Measurements from ENCODE around the gene LRP1. TPM values are rescaled to one million over a fixed set of nuclear protein-coding genes. Genes with fewer than 3 reads are reported as not detected.

LRP1 gene
- total and polyA plus RNA-seq, 4 donors, result 87.5 to 375 (median 139) TPM

DNA sequence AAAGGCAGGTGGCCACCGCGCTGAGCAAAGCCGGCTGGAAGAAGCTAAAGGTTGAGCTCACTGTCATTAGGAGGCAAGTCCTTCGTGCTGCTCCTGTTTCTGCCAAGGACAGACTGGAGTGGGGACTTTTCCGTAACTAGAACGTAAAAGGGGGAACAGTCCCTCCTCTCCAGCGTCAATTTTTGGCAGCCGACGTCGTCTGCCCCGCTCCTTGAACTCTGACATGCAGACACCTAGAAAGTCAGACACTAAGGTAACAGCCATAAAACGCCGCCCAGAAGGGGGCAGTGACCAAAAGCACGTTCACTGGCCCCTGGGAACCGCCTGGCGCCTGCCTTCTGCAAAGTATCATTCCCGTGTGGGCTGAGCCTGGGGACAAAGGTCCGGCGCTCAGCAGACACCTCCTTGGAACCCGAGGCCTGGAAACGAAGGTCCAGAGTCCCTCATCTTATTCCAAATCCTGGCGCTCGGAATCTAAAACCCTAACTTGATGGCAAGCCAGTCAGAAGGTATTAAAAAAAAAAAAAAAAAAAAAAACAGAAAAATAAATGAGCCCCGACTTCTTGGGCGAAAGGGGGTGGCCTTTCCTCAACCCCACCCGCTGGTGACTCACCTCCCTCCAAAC lies 1.1 kb upstream of the LRP1 start (continued):
- TF ChIP-seq, protein P1, sequence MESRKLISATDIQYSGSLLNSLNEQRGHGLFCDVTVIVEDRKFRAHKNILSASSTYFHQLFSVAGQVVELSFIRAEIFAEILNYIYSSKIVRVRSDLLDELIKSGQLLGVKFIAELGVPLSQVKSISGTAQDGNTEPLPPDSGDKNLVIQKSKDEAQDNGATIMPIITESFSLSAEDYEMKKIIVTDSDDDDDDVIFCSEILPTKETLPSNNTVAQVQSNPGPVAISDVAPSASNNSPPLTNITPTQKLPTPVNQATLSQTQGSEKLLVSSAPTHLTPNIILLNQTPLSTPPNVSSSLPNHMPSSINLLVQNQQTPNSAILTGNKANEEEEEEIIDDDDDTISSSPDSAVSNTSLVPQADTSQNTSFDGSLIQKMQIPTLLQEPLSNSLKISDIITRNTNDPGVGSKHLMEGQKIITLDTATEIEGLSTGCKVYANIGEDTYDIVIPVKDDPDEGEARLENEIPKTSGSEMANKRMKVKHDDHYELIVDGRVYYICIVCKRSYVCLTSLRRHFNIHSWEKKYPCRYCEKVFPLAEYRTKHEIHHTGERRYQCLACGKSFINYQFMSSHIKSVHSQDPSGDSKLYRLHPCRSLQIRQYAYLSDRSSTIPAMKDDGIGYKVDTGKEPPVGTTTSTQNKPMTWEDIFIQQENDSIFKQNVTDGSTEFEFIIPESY (IDR thresholded peaks at IDR 0.05), result no peak
- peak; percentile 4 to 41 for TF ChIP-seq EGR1 (IDR thresholded peaks at IDR 0.05; ENCODE audit: low read depth in 2 of 2)
- peak; percentile 78 for TF ChIP-seq YY1 (IDR thresholded peaks at IDR 0.05)
- peak; percentile 89 to 90 for TF ChIP-seq HNF4A (conservative IDR thresholded peaks at IDR 0.05)

- TF ChIP-seq RXRA (IDR thresholded peaks at IDR 0.05) (no peak), HNF4A (conservative IDR thresholded peaks at IDR 0.05) (no peak), MAX (IDR thresholded peaks at IDR 0.05) (no peak), HNF4G (IDR thresholded peaks at IDR 0.05) (no peak), GABPA (IDR thresholded peaks at IDR 0.05 in 1 of 2, conservative IDR thresholded peaks at IDR 0.05 in 1 of 2) (no peak), JUND (IDR thresholded peaks at IDR 0.05) (no peak)
- TF ChIP-seq, protein P2, sequence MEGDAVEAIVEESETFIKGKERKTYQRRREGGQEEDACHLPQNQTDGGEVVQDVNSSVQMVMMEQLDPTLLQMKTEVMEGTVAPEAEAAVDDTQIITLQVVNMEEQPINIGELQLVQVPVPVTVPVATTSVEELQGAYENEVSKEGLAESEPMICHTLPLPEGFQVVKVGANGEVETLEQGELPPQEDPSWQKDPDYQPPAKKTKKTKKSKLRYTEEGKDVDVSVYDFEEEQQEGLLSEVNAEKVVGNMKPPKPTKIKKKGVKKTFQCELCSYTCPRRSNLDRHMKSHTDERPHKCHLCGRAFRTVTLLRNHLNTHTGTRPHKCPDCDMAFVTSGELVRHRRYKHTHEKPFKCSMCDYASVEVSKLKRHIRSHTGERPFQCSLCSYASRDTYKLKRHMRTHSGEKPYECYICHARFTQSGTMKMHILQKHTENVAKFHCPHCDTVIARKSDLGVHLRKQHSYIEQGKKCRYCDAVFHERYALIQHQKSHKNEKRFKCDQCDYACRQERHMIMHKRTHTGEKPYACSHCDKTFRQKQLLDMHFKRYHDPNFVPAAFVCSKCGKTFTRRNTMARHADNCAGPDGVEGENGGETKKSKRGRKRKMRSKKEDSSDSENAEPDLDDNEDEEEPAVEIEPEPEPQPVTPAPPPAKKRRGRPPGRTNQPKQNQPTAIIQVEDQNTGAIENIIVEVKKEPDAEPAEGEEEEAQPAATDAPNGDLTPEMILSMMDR (IDR thresholded peaks at IDR 0.05; ENCODE audit: low read depth, low read length, missing input control), result no peak
- Histone ChIP-seq H3K27ac (ENCODE audit: low read depth in 1 of 2, low read length in 2 of 2) (peak overlapping the region; percentile 74 to 79), H3K9me3 (ENCODE audit: control insufficient read depth in 4 of 4, low read length in 3 of 4) (no peaks in the 10 kb centered on the region), H3K9ac (ENCODE audit: low read depth in 1 of 2, low read length in 2 of 2) (peak overlapping the region in 1 of 2 donors; percentile 76), H3K27me3 (ENCODE audit: control insufficient read depth in 4 of 4, insufficient read depth in 4 of 4, low read length in 3 of 4) (no peaks in the 10 kb centered on the region), H3K4me3 (ENCODE audit: low read depth in 1 of 3, low read length in 3 of 3) (peak overlapping the region; percentile 72 to 90 (median 78)), H3K4me1 (ENCODE audit: control insufficient read depth in 4 of 4, insufficient read depth in 4 of 4, low read length in 3 of 4) (peaks cover 17 to 49% (median 42%) of the 10 kb centered on the region in 4 donors), H3K36me3 (ENCODE audit: control insufficient read depth in 4 of 4, insufficient read depth in 3 of 4, low read depth in 1 of 4, low read length in 3 of 4) (peaks cover 0 to 2% (median 0%) of the 10 kb centered on the region in 4 donors)
- WGBS, result 1% methylated on average over 35 of the region's 35 CpGs
- no peak for DNase-seq (ENCODE audit: low spot score)
These were observed 400 bp downstream of the LRP1 start for GRCh38 chr12:57128519-57129247.

DNA sequence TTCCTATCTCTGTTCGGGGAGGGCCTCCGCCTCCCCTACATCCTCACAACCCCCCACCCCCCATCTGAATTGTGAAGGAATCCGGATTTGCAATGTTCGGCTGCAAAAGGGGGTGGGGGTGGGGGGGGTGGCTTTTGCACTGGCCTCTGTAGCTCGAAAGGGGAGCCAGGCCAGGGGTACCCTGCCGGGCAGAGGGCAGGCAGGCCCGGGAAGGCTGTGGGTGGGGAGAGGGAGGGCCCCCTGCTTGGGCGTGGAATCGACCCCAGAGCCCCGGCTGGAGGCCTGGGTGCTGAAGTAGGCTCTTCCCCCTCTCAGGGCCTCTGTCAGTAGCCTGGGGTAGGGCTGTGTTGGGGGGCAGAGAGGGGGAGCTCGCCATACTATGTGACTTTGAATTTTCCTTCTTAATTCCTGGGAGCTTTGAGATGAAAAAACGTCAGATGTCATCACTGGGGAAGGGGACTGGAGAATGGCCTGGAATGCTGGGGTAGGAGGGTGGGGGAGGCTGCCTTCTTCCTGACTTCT lies 1.1 kb downstream of the LRP1 start:
- Histone ChIP-seq H3K27me3 (ENCODE audit: control insufficient read depth in 4 of 4, insufficient read depth in 4 of 4, low read length in 3 of 4) (no peaks in the 10 kb centered on the region), H3K36me3 (ENCODE audit: control insufficient read depth in 4 of 4, insufficient read depth in 3 of 4, low read depth in 1 of 4, low read length in 3 of 4) (peaks cover 0 to 2% (median 0%) of the 10 kb centered on the region in 4 donors), H3K9me3 (ENCODE audit: control insufficient read depth in 4 of 4, low read length in 3 of 4) (no peaks in the 10 kb centered on the region), H3K4me3 (ENCODE audit: low read depth in 1 of 3, low read length in 3 of 3) (peak overlapping the region; percentile 28 to 78 (median 72)), H3K4me1 (ENCODE audit: control insufficient read depth in 4 of 4, insufficient read depth in 4 of 4, low read length in 3 of 4) (peaks cover 21 to 56% (median 48%) of the 10 kb centered on the region in 4 donors), H3K9ac (ENCODE audit: low read depth in 1 of 2, low read length in 2 of 2) (peak overlapping the region; percentile 30 to 82), H3K27ac (ENCODE audit: low read depth in 1 of 2, low read length in 2 of 2) (peak overlapping the region; percentile 74 to 79)
- TF ChIP-seq FOXA2 (IDR thresholded peaks at IDR 0.05) (no peak), SP1 (IDR thresholded peaks at IDR 0.05) (no peak), RAD21 (IDR thresholded peaks at IDR 0.05) (peak in 1 of 2 donors; percentile 2)
- TF ChIP-seq, protein P1 (IDR thresholded peaks at IDR 0.05), result no peak
- WGBS, result 7% methylated on average over 12 of the region's 12 CpGs
- DNase-seq (ENCODE audit: low spot score), result no peak
